Fibroblast of skin of back (primary cell): Measurements from ENCODE around the gene UROC1.
"Not testable (repeated sequence)": the region's sequence is repeated elsewhere in the genome, so short reads cannot be mapped to it uniquely, and the experiment has no call there.

Source experiments
- DNase-seq: peaks from one replicate; pipeline ENCODE4 v3.0.0-alpha.2; 2013

Gene UROC1

DNA sequence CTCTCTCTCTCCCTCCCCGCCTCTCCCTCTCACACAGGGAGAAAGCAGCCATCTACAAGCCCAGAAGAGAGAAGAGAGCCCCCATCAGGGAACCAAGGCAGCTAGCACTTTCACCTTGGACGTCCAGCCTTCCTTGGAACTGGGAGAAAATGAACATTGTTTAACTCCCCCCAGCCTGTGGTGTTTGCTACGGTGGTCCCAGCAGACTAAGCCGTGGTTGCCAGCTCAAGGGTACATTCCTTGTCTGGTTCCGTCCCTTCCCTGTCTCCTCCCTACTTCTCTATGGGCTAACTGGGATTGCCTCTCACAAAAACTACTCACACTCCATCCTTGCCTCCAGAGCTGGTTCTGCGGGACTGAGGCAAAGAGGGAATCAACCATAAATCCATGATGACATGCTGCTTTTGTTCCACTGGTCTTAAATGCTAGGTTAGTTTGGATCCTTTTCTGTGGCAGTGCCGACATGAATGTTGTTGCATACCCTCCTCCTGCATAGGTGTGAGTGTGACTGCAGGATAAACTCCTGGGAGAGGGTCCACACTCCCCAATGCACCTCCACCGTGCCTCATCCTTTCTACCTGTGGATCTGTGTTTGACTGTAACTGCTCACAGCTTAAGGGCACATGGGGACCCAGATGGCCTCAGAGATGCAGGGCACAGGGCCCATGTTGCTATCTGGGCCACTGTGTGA is 29.1 kb upstream of the UROC1 start:
- no peak for DNase-seq

DNA sequence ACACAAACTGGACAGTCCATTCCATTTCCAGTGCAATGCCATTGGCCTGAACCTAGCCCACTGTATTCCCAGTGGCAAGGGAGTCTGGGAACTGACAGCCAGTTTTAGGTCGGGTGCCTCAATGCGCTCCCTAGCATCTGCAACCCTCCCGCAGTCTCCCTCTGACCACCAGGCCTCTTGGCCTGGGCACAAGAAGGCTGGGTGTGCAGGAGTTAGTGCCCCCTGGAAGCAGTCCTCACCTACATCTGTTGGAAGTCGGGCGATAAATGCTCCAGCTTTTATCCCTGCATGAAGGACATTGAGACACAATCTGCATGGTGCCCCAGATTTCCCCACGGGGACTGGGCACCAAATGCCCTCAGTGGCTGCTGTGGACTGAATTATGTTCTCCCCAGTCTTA is 28.4 kb upstream of the UROC1 start:
- no peak for DNase-seq

GRCh38 chr3:126545544-126545943 is 28.0 kb upstream of the UROC1 start:
- DNase-seq: no peak

DNA sequence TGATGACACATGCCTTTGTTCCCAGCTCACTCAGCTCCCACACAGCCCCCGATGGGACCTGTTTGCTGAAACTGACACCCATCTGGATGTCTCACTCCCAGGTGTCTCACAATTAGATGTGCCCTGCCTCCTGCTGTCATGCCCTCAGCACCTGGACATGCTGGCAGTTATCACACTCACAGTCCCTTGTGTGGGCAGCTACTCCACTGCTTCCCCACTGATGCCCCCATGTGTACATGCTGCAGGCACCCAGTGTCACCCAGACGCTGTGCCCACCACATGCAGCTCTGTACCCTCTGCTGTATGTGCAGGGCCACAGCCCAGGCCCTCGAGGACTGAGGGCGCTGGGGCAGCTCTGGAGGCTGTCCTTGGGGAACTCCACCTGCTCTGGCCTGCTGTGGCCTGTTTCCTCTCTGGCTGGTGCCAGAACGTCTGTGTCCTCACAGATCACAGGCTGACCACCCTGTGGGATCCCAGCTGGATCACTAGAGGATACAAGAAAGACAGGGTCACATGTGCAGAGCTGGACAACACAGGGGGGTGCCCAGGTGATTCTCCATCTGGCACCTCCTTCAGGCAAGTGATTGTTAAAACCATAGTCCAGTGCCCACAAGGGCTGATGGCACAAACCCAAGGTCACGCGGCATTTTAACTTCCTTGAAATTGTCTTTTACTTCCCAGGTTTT is 27.2 kb upstream of the UROC1 start:
- no peak for DNase-seq

GRCh38 chr3:126543457-126544061 is 26.0 kb upstream of the UROC1 start:
- no peak for DNase-seq

DNA sequence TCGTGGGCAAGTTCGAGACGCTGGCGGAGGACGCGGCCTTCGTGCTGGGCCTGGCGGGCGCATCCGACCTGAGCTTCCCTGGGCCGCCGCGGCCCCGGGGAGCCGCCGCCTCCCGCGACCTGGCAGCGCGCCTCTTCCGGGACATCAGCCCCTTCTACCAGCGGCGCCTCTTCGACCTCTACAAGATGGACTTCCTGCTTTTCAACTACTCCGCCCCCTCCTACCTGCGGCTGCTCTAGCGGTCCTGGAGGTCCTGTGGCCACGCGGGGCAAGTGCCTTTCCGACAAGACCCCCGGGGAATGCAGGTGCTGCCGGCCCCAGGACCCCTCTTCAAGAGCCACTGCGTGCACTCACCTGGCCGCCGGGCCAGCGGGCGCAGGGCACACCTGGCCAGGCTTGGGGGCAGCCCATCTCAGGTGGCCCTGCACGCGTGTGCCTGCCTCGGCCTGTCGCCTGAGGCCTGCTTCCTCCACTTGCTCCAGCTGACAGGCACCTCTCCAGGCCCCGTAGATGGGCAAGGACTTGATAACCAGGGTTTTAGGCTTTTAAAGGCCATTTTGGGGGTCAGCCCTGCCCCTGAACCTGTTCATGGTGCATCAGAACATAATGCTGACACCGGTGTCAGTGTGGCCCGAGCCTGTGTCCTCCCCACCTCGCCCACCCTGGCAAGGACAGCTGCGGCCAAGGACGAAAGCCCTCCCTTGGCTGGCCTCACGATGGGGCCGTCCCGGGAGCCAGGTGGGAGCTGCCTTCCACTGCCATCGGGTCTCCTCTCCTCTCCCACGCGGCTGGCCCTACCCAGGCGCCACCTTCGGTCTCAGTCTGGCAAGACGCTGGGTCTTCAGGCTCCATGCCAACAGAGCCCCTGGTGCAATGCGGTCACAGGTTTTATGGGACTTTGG is 25.0 kb upstream of the UROC1 start:
- DNase-seq: no peak

DNA sequence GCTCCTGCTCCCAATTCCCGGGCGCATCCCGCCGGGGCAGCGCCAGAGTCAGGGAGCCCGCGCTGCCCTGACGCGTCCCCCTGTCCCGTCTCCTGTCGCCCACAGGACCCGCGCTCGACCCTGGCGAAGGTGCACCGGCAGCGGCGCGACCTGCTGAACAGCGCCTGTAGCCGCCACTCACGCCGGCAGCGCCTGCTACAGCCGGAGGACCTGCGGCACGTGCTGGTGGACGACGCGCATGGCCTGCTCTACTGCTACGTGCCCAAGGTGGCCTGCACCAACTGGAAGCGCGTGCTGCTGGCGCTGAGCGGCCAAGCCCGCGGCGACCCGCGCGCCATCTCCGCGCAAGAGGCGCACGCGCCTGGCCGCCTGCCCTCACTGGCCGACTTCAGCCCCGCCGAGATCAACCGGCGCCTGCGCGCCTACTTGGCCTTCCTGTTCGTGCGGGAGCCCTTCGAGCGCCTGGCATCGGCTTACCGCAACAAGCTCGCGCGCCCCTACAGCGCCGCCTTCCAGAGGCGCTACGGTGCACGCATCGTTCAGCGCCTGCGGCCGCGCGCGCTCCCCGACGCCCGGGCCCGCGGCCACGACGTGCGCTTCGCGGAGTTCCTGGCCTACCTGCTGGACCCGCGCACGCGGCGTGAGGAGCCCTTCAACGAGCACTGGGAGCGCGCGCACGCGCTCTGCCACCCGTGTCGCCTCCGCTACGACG is 24.2 kb upstream of the UROC1 start:
- no peak for DNase-seq

GRCh38 chr3:126540951-126541627 is 23.5 kb upstream of the UROC1 start:
- DNase-seq: no peak

DNA sequence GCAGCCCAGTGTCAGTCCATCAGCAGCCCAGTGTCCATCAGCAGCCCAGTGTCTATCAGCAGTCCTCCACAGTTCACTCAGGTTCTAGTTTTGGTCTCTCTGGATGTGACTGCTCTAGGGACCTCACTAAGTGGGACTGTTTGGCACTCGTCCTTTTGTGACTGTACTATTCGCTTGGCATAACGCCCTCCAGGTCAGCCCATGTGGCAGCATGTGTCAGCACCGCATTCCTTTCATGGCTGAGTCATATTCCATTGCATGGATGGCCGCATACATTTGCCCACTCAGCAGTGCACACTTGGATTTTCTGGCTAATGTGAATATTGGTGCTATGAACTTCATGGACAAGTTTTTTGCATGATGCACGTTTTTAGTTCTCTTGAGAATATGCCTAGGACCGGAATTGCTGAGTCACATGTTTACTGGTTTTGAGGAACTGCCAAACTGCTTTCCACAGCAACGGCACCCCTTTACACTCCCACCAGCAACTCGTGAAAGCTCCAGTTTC is 22.8 kb upstream of the UROC1 start:
- peak; percentile 93 for DNase-seq

GRCh38 chr3:126539558-126540250 is 22.1 kb upstream of the UROC1 start:
- no peak for DNase-seq

DNA sequence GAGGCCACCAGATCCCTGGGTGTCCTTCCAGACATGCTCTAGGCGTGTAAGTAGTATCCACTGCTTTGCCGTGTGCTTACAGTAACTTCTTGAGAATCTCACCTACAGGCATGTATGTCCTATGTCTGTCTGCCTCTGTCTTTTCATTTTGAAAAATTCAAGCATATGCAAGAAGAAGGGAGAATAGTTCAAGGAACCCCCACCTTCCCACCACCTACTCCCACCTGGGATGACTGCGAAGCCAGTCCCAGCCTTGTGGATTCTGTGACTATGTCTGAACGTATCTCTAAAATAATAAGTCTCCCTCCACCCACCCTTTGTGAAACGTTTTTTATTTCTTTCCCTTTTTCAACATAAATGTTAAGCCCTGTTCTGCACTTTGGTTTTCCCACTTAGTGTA is 21.4 kb upstream of the UROC1 start:
- no peak for DNase-seq

- no peak for DNase-seq
Observed at GRCh38 chr3:126538316-126538715, 20.7 kb upstream of the UROC1 start.

DNA sequence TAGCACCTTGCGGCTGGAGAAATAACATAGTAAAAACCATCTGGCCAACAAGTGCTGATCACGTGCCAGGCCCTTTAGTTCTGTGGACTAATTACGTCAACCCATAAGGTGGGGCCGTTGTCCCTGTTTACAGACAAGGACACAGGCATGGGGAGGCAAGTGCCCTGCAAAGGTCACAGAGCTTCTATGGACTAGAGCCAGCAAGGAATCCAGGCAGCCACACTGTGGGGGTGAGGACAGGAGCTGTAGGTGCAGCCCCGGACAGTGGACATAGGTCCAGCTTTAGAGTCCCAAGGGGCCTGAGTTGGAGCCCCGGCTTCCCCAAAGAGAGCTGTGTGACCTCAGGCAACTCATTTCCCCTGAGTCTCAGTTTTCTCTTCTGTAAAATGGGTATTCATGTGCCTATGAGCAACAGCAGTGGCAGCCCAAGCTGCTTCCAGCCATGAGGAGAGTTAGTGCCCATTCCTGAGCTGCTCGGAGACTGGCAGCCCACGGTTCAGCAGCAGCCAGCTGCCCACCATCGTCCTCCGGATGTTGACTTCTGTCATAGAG is 20.2 kb upstream of the UROC1 start:
- no peak for DNase-seq

DNA sequence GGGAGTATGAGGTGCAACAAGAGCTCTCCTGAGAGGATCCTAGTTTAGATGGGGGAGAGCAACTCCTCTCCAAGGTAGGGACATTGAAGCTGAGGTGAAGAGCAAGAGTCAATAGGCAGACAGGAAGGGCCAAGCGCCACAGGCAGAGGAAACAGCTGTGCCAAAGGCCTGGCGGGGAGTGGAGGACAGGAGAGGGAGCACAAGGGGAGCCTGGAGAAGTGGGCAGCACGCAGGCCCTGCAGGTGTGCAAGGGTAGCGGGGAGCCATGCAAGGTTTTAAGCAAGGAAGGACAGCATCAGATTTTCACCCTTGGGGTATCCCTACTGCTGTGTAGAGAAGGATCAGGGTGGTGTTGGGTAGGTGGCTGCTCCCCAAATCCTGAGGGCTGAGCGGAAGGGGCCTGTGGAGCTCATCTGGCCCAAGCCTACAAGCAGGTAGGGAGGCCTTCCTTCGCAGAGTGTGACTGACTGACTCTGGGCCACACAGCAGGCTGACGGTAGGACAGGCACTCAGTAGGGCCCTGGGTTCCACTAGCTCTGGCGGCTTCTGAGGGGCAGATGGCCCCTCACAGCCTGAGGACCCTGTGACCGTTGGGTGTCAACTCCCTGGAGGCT is 19.6 kb upstream of the UROC1 start:
- no peak for DNase-seq

DNA sequence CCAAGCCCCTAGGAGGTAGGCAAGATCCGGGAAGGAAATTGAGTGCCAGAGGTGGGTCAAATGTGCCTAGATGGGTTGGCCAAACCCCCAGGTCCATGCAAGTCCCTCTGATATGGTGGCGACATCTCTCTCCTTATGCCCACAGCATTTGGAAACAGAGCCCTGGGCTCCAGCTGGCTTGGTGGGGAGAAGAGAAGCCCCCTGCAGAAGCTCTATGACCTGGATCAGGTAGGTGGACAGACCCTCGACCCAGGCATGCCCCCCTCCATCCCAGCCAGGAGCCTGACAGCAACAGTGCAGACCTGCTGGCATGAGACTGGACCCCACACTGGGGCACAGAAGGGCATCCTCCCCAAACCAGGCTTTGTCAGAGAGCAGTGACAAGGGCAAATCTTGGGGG is 18.6 kb upstream of the UROC1 start:
- DNase-seq: no peak

- DNase-seq: no peak
Observed at GRCh38 chr3:126535636-126536035, 18.1 kb upstream of the UROC1 start.

DNA sequence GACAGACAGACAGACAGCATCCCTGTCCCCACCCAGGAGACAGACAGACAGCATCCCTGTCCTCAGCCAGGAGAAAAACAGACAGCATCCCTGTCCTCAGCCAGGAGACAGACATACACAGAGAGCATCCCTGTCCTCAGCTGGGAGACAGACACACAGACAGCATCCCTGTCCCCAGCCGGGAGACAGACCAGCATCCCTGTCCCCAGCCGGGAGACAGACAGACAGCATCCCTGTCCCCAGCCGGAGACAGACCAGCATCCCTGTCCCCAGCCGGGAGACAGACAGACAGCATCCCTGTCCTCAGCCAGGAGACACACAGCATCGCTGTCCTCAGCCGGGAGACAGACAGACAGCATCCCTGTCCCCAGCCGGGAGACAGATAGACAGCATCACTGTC is 17.1 kb upstream of the UROC1 start:
- DNase-seq: not testable (repeated sequence)

DNA sequence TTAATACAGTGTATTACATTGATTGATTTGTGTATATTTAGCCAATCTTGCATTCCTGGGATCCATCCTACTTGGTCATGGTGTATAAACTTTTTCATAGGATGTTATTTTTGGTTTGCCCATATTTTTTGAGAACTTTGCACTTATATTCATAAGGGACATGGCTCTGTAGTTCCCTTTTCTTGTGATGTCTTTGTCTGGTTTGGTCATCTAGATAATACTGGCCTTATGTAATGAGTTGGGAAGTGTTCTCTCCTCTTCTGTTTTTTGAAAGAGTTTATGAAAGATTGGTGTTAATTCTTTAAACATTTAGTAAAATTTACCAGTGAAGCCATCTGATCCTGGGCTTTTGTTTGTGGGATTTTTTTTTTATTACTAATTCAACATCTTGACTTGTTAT is 15.9 kb upstream of the UROC1 start:
- DNase-seq: no peak

GRCh38 chr3:126531051-126531330 is 13.4 kb upstream of the UROC1 start:
- DNase-seq: no peak
